ENCODE measurements around the gene DENND4B. TPM values are rescaled to one million over a fixed set of nuclear protein-coding genes. Genes with fewer than 3 reads are reported as not detected.
A peak's percentile ranks its signal among the peaks of the same experiment; 100 is the strongest.

DENND4B gene
- total and polyA plus RNA-seq, 9 of the 15 experiments (the other 6 are each of a cell fraction or from before 2014, with no cell fraction given): 9.5 to 80.5 (median 23.1) TPM

DNA sequence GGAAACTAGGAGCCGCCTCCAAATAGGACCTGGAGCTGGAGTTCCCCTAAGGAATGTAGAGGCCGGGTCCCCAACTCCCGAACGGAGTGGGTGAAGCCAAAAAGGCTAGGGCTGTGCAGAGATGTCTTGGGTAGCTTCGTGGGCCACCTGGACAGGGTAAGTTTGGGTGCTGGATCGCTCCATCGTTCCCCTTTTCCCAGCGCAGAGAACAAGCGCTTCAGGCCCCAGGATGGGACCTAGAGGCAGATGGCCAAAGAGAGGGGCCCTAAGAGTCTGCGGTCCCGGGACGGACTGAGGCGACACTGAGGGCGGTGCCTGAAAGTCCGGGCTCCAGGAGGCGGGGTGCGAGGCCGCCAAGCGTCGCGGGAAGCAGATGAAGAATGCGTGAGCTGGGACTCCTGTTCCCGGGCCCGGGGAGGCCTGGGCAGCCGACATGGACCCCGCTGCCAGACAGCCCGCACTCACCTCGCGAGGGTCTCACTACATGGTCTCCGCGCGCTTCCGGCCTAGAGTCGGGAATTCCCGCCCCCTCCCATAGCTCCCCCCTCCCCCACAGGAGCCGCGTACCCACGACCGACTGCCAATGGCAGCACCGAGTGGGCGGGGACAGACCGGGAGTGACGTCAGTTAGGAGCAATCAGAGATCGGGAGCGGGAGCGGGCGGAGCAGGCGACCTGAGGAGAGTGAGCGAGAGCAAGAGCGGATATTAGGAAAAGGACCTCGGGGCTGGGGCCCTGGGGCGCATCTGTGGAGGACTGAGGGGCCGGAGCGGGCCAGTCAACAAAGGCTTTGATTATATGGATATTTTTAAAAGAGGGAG is 16.7 kb upstream of the DENND4B start, which contains the start of gene SLC39A1 (continued):
- TF ChIP-seq TCF3 (CRISPR knock-in tag; IDR thresholded peaks at IDR 0.05) (no peak), TAF1 (IDR thresholded peaks at IDR 0.05; ENCODE audit: control insufficient read depth, extremely low read depth, insufficient read depth, low read length, severe bottlenecking) (peak; percentile 61), L3MBTL2 (IDR thresholded peaks at IDR 0.05) (peak; percentile 72), ZNF583 (CRISPR knock-in tag; IDR thresholded peaks at IDR 0.05) (no peak), ATF1 (CRISPR knock-in tag; IDR thresholded peaks at IDR 0.05) (peak; percentile 63; the same call in 1 of the 2 replicates), ATF1 (tag; IDR thresholded peaks at IDR 0.05) (peak; percentile 79), POLR2G (IDR thresholded peaks at IDR 0.05; ENCODE audit: low read depth, low read length) (peak; percentile 92), NRF1 (conservative IDR thresholded peaks at IDR 0.05 in 1 of 2, IDR thresholded peaks at IDR 0.05 in 1 of 2) (peak; percentile 62 to 67), RFX1 (IDR thresholded peaks at IDR 0.05) (no peak), MTA2 (IDR thresholded peaks at IDR 0.05; ENCODE audit: low read depth) (no peak), ZNF143 (CRISPR knock-in tag; IDR thresholded peaks at IDR 0.05) (0 out of 2 replicates have a peak, but pooled peaks have one; percentile 8), POLR2B (IDR thresholded peaks at IDR 0.05; ENCODE audit: low read depth, partially characterized antibody) (peak; percentile 72), FUS (optimal IDR thresholded peaks at IDR 0.05; ENCODE audit: low read depth, low read length) (no peak), BHLHE40 (IDR thresholded peaks at IDR 0.05; ENCODE audit: low read length) (peak; percentile 6; the same call in 1 of the 2 replicates), ZNF324 (CRISPR knock-in tag; IDR thresholded peaks at IDR 0.05) (no peak), ZNF12 (CRISPR knock-in tag; IDR thresholded peaks at IDR 0.05) (no peak; the same call in 1 of the 2 replicates), DDX20 (tag; IDR thresholded peaks at IDR 0.05; ENCODE audit: low read depth) (no peak), ZNF23 (CRISPR knock-in tag; IDR thresholded peaks at IDR 0.05) (no peak), TRIM28 (IDR thresholded peaks at IDR 0.05) (no peak), CHD1 (IDR thresholded peaks at IDR 0.05; ENCODE audit: low read length) (peak; percentile 42)
- TF ChIP-seq, protein P1, sequence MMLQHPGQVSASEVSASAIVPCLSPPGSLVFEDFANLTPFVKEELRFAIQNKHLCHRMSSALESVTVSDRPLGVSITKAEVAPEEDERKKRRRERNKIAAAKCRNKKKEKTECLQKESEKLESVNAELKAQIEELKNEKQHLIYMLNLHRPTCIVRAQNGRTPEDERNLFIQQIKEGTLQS (IDR thresholded peaks at IDR 0.05): peak; percentile 76
- TF ChIP-seq, protein P1 (CRISPR knock-in tag; conservative IDR thresholded peaks at IDR 0.05): peak; percentile 36; the same call in 1 of the 2 replicates
- TF ChIP-seq, protein P2, sequence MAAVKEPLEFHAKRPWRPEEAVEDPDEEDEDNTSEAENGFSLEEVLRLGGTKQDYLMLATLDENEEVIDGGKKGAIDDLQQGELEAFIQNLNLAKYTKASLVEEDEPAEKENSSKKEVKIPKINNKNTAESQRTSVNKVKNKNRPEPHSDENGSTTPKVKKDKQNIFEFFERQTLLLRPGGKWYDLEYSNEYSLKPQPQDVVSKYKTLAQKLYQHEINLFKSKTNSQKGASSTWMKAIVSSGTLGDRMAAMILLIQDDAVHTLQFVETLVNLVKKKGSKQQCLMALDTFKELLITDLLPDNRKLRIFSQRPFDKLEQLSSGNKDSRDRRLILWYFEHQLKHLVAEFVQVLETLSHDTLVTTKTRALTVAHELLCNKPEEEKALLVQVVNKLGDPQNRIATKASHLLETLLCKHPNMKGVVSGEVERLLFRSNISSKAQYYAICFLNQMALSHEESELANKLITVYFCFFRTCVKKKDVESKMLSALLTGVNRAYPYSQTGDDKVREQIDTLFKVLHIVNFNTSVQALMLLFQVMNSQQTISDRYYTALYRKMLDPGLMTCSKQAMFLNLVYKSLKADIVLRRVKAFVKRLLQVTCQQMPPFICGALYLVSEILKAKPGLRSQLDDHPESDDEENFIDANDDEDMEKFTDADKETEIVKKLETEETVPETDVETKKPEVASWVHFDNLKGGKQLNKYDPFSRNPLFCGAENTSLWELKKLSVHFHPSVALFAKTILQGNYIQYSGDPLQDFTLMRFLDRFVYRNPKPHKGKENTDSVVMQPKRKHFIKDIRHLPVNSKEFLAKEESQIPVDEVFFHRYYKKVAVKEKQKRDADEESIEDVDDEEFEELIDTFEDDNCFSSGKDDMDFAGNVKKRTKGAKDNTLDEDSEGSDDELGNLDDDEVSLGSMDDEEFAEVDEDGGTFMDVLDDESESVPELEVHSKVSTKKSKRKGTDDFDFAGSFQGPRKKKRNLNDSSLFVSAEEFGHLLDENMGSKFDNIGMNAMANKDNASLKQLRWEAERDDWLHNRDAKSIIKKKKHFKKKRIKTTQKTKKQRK (IDR thresholded peaks at IDR 0.05; ENCODE audit: borderline replicate concordance, low read depth, low read length): no peak
- TF ChIP-seq, protein P3, sequence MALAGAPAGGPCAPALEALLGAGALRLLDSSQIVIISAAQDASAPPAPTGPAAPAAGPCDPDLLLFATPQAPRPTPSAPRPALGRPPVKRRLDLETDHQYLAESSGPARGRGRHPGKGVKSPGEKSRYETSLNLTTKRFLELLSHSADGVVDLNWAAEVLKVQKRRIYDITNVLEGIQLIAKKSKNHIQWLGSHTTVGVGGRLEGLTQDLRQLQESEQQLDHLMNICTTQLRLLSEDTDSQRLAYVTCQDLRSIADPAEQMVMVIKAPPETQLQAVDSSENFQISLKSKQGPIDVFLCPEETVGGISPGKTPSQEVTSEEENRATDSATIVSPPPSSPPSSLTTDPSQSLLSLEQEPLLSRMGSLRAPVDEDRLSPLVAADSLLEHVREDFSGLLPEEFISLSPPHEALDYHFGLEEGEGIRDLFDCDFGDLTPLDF (CRISPR knock-in tag; IDR thresholded peaks at IDR 0.05): peak; percentile 43; the same call in 1 of the 2 replicates

All from K562 (cell line).